Stimulated activated CD4-positive, alpha-beta T cell treated with anti-CD3 and anti-CD28 coated beads, Interleukin-2, amount 100 ng/mL, for 24 hours (primary cell): Measurements from ENCODE around the gene MYL11.

Source experiments
- DNase-seq, 2 donors: peaks; one replicate each; pipeline ENCODE4 v3.0.0-alpha.2; 2020

Gene MYL11

DNA sequence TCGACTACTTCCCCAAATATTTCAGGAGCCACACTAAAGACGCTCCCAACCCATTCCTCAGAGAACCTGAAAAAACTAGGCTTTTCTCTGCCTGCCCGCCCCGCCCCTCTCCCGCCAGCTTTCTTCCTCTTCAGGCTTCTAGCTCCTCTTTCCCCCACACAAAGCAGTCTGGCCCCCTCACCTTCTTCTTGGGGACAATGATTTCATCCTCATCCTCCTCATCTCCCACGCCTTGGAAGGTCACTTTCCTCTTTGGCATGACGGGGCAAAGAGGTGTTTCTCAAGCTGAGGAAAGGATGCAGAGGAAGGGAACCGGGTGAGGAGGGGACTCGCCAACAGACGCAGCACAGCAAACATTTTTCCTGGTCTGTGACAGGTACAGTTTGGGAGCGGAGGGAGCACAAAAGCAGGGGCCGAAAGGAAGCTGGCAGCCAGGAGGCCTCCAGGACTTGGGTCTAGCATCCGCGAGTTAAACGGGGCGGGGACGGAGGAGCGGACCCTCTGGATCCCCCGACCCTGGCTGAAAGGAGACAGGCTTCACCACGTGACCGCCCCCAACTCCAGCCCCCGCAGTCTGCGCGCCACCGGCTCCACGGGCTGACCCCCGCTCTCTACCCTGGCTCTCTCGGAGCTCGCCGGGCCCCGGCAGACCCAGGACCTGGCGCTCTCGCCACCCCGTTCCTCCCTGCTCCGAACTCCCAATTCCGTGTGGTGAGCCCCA, 20.0 kb upstream of the MYL11 start:
- DNase-seq, result peak in 1 of 2 donors; percentile 32

DNA sequence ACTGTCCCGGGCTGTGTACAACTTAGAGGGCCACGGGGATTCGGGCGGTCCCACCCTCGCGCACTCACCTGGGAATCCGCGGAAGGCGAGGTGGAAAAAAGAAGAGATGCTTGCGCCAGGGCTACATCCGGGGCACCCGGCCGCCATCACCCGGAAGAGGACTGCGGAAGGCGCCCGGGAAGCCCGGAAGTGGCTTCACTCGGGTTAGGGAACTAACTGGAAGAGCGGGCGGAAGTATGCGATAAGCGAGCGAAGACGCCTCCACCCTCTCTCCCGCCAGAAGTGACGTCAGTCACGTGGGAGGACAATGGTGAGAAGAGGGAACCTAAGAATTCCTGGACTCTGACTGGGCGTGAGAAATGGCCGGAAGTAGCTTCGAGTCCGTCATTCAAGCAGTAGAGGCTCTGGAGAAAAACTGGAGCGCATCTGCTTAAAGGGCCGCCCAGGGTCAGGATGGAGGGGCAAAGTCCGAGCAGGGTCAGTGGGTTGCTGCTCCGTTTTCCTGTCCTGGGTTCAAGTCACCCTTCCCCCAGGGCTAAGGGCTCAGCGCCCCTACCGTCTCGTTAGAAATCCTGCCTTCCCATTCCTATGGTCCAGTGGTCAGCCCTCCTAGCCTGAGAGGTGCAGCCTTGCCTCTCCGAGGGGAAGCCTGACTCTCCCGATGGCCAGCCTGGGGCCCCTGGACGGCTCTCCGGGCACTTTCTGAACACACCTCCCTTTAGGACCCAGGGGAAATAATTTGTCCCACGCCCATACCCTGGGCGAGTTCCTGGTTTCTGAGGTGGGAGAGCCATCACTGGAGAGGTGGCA, 19.3 kb upstream of the MYL11 start, which contains the start of gene CD2BP2:
CD2BP2 (minus strand) TSS at position 165 of the 810 bp plus-strand sequence. CDS start 627 bp downstream, outside the sequence.
- DNase-seq, result peak; percentile 89 to 92

DNA sequence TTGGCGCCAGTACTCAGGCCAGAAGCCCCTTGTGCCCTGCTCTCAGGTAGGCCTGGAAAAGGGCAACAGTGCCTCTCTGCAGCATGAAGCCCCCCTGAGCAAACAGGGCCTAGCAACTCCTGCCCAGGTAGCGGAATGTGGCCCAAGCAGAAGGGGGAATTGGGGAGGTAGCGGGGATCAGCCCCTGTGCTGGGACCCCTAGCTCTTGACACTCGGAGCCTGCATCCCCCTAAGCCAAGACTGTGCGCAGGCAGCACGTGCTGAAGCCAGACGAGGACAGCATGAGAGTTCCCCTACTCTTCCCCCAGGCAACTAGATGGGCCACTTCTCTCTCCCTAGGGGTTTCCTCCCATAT, 18.7 kb upstream of the MYL11 start:
- no peak for DNase-seq

DNA sequence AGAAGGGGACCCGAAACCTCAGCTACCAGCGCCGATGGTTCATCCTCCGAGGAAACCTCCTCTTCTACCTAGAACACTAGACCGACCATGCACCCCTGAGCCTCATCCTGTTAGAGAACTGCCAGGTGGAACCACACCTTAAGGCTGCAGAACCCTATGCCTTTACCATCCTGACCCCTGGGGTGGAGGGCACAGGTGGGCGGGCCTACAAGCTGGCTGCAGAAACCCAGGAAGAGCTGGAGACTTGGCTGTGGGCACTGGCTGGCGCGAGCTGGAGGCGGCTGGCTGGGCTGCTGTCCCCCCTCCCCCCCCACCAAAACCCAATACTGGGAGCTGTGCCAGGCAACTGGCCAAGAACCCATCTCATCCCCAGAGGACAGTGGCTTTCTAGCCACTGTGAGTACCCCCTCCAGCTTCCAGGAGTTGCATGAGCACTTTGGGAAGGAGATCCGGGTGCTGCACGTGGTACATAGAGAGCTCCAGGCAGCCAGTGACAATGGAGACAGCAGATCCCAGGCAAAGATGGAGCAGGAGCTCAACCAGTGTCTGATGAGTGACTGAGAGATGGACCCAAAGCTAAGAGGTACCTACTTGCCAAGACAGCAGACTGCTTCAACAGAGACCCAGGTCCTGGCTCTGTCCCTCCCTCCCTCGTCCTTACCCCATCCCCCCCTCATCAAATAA, 18.1 kb upstream of the MYL11 start:
- DNase-seq, result no peak

DNA sequence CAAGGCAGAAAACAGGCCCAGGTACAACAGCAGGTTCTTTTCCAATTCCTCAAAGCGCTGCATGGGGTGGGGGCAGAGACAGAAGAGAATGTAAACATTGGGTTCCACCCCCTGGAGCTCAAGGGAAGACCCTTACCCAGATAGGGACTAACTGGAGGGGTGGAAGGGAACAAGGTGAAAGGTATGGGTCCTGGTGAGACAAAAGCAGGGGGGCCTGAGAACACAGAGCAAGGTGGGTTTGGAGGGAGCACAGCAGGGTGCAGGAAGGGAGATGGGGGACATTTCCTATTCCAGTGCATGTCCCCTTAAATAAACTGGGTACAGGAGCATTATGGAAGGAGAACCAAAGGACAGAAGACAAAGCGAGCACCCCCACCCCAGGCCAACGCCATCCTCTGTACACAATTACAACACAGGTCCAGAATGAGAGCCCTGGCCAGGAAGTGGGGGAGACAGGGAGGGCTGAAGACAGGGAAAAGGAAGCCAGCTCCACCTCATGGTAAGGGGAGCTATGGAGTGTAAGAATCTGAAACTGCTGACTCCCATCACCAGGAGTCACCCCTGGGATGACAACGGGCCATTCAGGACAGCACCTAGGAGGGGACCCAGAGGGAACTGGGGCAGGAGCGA, 17.4 kb upstream of the MYL11 start:
- no peak for DNase-seq

DNA sequence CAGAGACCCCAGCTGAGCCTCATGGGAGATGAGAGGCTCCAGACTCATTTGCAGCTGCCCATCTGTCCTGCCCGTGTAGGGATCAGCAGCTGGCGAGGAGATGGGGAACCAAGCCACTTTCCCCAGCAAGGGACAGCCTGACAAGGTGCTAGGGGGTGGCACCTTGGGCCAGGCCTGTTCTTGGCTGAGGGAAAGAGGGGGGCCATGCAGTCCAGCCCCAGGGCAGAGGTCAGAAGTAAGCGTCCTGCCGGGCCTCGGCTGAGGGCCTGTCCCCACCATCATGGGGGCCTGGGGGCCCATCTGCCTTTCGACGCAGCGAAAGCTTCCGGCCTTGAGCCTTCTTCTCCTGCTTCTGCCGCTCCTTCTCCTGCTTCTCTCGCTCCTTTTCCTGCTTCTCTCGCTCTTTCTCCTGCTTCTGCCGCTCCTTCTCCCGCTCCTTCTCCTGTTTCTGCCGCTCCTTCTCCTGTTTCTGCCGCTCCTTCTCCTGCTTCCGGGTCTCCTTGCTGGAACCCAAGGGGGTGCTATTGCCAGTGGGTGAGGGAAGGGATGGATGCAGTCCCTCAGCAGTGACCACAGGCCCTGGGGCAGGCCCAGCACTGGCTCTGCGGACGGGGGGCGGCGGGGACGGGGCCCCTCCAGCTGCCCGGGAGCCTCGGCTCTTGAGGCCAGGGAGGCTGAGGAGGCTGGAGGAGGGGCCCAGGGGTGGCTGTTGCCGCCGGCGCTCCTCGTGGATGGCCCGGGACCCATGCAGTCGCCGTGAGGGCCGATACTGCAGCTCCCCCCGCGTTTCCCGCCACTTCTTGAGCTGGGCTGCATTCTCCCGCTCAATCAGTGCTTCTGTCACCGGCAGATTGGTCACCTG, 16.7 kb upstream of the MYL11 start:
- DNase-seq, result no peak

DNA sequence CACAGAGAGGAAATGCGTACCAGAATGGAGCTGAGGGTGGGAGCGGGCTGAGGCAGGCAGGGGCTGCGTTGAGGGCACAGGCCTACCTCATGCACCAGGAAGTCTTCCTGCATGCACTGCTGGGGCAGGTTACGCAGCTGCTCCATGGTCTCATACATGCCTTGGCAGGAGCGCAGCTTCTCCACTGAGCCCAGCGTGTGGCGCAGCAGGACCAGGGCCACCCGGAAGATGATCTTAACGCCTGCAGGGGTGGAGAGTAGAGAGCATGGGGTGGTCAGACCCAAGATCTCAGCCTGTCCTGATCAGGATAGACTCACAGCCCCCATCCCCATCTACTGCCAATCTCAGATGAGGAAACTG, 16.0 kb upstream of the MYL11 start:
- DNase-seq, result no peak

DNA sequence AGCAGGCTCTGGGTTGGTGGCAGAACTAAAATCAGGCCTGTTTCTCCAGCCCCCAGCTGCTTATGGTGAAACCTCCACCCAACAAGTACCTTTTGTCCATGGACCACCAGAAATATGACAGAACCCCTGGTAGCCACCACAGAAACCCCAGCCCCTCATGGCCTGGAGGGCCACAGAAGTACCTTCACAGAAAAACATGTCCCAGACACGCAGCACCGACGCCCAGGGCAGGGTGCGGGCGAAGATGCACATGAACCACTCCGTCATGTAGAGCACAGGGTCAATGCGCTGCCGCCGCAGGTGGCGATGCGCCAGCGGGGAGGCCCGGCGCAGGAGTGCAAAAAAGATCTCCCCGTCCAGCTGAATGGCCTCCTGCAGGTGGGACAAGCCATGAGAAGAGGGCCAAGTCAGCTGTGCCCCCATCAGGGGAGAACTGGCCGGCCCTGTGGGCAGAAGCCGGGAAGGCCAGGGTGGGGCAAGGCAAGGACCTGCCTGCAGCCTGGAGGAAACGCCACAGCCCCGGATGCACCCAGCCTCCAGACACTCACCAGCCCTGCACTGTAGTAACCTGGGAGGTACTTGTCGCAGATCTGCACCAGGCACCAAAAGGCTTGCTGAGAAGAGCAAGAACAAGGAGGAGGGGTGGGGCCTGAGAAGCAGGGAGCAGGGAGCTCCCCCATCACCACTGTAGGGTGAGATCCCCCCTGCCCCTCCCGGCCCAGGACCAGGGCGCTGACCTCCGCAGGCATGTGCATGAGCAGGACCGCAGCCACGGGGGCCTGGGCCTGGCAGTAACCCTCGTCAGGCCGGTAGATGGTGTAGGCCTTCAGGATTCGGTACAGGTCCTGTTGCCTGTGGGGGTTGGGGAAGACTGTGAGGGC, 15.4 kb upstream of the MYL11 start:
- no peak for DNase-seq

DNA sequence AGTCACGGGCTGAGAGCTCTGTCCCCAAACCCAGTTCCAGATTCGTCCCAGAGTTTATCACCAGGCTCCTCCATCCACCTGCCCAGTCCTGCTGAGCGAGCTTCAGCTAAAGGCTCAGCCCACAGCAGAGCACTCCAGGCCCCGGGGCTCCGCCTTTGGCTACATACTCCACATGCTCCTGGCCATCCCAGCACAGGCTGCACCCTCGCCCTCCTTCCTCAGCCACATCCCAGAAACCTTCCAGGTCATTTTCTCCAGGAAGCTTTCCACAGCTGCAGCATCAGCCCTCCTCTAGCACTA, 14.8 kb upstream of the MYL11 start:
- no peak for DNase-seq

DNA sequence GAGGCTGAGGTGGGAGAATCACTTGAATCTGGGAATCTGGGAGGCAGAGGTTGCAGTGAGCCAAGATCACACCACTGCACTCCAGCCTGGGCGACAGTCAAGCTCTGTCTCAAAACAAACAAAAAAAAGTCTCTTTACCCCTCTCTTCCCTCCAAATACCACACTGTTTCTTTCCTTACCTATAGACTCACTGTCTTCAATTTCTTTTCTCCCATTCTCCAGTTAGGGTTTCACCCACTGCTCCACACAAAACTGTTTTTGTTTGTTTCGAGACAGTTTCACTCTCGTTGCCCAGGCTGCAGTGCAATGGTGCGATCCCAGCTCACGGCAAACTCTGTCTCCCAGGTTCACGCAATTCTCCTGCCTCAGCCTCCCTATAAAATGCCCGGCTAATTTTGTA, 13.4 kb upstream of the MYL11 start:
- no peak for DNase-seq

DNA sequence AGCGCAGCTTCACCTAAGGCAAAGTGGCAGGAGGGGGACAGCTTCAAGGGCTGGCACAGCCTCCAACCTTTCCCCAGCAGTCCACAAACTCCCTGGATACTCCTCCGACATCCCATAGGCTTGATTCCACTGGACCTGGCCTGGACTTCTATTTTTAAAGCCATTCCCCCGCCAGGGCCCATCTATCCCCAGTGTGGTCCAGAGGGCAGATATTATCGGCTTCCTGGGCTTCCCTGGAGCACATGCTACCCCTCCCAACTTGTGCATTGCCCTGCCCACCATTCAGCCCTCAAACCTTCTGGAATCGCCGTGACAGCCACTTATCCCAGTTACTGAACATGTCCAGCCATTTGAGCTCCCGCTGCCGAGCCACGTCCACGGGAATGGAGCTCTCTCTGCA, 9.4 kb upstream of the MYL11 start:
- DNase-seq, result no peak

DNA sequence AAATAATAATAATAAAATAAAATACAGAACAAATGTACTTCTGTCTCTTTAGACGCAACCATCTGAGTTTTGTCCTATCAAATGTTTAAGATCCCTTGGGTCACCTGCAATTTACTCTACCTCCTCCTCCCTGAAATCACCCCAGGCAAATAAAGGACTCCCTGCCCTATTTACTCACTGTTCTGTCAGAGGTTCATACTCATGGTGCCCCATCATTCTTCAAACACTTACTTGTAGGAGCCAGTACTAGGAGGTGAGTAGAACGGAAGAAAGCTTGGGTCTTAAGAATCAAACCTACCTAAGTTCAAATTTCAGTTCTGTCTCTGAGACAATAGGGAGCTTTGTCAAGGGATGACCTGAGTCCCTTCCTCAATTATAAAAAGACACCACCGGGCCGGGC, 8.1 kb upstream of the MYL11 start:
- no peak for DNase-seq

DNA sequence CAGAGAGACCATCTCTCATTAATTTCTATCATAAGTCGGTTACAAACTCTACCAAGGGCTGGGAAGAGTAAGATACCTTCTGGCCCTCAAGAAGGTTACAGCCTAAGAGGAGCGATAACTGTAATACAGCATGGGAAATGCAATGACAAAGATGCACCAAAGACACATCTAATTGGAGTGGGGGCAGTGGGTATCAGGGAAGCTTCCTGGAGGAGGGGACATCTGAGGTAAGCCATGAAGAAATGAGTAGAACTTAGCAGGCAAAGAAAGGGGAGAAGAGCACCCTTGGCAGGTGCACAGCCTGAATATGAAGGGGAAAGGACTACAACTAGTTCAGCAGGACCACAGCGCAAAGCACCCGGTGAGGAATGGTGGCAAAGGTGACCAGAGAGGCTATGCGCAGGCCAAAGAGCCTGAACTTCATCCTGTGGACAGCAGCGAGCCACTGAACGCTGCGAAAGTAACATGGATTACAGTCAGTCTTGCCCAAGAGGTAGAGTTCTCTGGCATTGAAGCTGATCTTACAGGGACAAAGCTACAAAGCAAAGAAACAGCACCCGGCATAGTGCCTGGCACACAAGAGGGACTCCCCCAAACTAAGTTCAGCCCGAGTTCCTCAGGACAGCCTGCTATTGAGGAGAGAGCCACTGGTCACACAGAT, 7.1 kb upstream of the MYL11 start:
- no peak for DNase-seq

DNA sequence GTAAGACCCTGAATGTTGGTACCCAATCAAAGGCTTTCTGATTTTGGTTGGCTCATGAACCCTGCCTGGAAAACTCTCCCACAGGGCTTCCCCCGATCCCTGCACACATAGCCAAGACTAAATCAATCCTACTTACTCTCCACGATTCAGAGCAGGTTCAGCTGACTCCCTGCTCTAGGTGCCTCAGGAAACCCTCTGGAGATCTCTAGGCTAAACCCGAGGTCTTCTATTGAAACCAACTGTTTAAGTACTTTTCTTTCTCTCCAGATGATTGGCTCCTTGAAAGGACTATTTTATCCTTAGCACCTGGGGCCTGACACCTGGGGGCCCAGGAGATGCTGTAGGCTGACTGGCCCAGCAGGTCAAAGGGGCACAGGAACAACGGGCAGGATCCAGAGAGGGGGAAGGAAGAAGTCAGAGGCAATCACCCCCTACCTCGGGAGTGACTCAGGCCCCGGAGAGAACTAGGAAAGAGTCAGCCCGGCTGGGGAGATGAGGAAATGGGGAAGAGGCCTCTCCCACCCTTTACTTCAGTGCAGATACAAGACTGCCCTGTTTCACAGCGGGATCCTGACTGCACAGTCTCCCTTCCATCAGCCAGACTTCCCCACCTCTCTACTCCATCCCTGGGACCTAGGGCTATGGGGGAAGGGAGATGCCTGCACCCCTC, 6.3 kb upstream of the MYL11 start:
- DNase-seq, result no peak

DNA sequence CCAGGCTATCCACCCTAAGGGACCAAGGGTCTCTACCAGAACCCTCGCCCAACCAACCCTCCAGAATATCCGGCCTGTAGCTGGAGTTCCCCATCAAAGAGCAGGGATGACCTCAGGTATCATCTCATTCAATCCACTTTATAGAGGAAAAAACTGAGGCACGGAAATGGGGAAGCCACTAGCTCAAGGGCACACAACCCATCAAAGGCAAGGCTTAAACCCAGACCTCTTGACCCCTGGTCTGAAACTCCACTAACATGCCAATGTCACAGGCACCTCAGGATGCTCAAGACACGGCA, 5.9 kb upstream of the MYL11 start:
- no peak for DNase-seq

DNA sequence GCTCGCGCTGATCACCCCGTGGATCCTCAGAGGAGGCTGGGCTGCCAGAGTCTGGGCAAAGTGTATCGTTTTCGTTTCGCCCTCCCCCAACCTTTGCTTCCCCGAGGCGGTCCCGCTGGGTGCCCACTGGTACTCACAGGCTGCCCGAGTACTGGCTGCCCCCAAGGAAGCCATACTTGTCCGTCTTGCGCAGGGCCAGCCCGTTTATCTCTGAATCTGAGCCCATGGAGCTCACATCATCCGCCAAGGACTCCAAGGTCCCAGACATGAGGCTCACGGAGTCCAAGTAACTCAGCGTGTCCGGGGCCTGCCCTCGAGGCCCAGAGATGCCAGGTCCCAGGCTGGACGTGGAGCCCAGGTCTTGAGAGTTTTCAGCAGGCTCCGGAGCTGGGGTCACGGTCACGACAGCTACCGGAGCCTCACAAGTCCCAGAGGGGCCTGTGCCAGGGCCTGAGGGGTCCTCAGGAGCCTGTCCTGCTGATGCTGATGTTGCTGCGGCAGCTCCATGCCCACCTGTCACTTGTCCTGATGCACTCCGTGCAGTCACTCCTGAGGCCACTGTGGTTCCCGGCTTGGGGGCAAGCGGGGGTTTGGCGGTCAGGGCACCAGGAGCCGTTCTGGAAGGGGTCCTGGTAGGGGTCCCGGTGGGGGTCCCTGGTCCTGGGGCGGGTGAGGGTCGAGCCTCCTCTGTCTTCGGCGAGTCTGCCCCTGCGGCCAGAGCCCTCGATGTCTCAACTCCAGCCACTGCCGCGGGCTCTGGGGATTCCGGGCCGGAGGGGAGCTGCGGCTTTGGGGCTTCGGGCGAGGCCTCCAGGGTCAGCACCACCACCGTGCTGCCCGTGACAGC, 5.3 kb upstream of the MYL11 start:
- DNase-seq, result peak in 1 of 2 donors; percentile 34

DNA sequence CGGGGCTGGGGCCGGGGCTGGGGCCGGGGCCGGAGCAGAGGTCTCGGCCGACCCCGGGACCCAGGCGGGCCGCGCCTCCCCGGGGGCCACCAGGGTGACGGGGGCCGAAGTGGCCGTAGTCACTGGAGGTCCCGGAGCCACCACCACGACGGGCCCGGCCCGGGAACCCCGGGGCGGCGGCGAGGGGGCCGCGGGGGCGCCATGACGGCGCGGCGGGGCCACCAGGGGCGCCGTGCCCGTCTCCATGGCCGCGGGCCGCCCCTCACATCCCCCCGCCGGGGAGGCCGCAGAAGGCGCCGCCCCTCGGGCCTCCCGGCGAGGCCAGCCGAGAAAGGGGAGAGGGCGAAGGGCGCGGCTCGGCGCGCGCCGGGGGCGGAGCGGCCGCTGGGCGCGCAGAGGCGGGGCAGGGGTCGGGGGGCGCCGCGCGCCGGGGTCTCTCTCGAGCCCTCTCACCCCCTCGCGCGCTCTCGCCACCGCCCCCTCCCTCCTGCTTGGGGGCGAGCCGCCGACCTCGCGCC, 4.6 kb upstream of the MYL11 start:
- no peak for DNase-seq

DNA sequence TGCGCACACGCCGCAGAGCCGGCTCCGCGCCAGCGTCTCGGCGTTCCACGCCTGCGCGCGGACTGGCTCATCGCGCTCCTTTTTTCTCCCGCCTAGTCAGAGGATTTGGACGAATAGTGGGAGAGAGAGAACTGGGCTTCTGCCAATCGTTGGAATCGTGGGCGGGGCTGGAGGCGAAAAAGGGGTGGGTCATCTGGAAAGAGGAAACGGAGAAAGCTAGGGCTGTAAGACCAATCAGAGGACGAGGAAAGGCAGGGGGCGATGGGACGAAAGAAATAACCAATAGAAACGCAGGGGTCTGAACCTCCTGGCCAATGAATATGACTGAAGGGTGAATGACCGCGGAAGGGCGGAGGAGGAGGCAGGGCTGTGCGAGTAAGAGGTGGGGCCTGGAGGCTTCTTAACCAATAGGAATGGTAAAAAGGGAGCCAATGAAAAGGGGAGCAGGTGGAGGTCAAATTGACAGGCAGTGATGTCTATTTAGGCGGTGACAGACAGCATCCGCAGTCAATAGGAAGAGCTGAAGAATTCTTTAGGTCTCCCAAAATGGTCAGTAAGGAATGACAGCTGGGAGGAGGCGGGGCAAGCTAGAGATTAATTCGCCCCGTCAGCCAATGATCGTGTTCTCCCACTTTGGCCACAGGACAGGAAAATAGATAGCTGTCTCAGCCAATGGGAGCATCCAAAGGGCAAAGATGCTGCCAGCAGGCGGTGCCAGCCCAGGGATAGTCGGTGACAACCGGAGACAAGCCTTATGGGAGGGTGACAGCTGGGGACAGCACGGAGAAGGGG, 4.0 kb upstream of the MYL11 start, which contains the start of gene TBC1D10B:
TBC1D10B (minus strand) TSS at position 39 of the 792 bp plus-strand sequence. CDS start 311 bp downstream, outside the sequence.
- DNase-seq, result peak; percentile 97 to 98
